ENCODE results near the gene PITPNM3. TPM values are rescaled to one million over a fixed set of nuclear protein-coding genes. Genes with fewer than 3 reads are reported as not detected.
A peak's percentile ranks its signal among the peaks of the same experiment; 100 is the strongest.

PITPNM3 gene
- total and polyA plus RNA-seq, 2 experiments from 2014 or later = 1.5 to 2.0 TPM

GRCh38 chr17:6476076-6476809, 80.1 kb downstream of the PITPNM3 start:
- Histone ChIP-seq H3K9me3 (ENCODE audit: low read depth) (no peaks in the 10 kb centered on the region), H3K4me1 (ENCODE audit: insufficient read depth) (peaks cover 4% of the 10 kb centered on the region), H3K4me3 (no peak overlapping the region), H2AFZ (no peak overlapping the region), H3K9me2 (replicated peaks; ENCODE audit: insufficient read depth) (no peaks in the 10 kb centered on the region), H3K36me3 (replicated peaks; ENCODE audit: insufficient read depth, low read depth) (no peaks in the 10 kb centered on the region), H3K79me2 (no peaks in the 10 kb centered on the region), H3K4me2 (no peak overlapping the region), H3K27ac (no peak overlapping the region), H4K20me1 (ENCODE audit: insufficient read depth, poor library complexity, severe bottlenecking) (no peaks in the 10 kb centered on the region), H3K27me3 (peaks cover 3% of the 10 kb centered on the region)
- no peak for DNase-seq (ENCODE audit: low spot score)
- TF ChIP-seq EZH2phosphoT487 (IDR thresholded peaks at IDR 0.05; ENCODE audit: low read depth, severe bottlenecking, unreplicated experiment) (no peak), EZH2 (IDR thresholded peaks at IDR 0.05; ENCODE audit: borderline replicate concordance) (no peak)
- TF ChIP-seq, protein P1, sequence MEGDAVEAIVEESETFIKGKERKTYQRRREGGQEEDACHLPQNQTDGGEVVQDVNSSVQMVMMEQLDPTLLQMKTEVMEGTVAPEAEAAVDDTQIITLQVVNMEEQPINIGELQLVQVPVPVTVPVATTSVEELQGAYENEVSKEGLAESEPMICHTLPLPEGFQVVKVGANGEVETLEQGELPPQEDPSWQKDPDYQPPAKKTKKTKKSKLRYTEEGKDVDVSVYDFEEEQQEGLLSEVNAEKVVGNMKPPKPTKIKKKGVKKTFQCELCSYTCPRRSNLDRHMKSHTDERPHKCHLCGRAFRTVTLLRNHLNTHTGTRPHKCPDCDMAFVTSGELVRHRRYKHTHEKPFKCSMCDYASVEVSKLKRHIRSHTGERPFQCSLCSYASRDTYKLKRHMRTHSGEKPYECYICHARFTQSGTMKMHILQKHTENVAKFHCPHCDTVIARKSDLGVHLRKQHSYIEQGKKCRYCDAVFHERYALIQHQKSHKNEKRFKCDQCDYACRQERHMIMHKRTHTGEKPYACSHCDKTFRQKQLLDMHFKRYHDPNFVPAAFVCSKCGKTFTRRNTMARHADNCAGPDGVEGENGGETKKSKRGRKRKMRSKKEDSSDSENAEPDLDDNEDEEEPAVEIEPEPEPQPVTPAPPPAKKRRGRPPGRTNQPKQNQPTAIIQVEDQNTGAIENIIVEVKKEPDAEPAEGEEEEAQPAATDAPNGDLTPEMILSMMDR (IDR thresholded peaks at IDR 0.05; ENCODE audit: poor library complexity) = no peak
- 61% methylated on average over 8 of the region's 8 CpGs for WGBS (ENCODE audit: low lambda C conversion rate, missing lambda C conversion rate)

GRCh38 chr17:6475411-6475810, 80.9 kb downstream of the PITPNM3 start:
- Histone ChIP-seq H3K4me2 (no peak overlapping the region), H3K4me1 (ENCODE audit: insufficient read depth) (peaks cover 4% of the 10 kb centered on the region), H3K4me3 (no peak overlapping the region), H2AFZ (no peak overlapping the region), H3K9me2 (replicated peaks; ENCODE audit: insufficient read depth) (no peaks in the 10 kb centered on the region), H3K36me3 (replicated peaks; ENCODE audit: insufficient read depth, low read depth) (no peaks in the 10 kb centered on the region), H4K20me1 (ENCODE audit: insufficient read depth, poor library complexity, severe bottlenecking) (no peaks in the 10 kb centered on the region), H3K9me3 (ENCODE audit: low read depth) (no peaks in the 10 kb centered on the region), H3K27me3 (peaks cover under 1% of the 10 kb centered on the region), H3K27ac (no peak overlapping the region), H3K79me2 (no peaks in the 10 kb centered on the region)
- DNase-seq (ENCODE audit: low spot score) = no peak
- TF ChIP-seq EZH2 (IDR thresholded peaks at IDR 0.05; ENCODE audit: borderline replicate concordance) (no peak), EZH2phosphoT487 (IDR thresholded peaks at IDR 0.05; ENCODE audit: low read depth, severe bottlenecking, unreplicated experiment) (no peak)
- TF ChIP-seq, protein P1 (IDR thresholded peaks at IDR 0.05; ENCODE audit: poor library complexity) = no peak
- 77% methylated on average over 4 of the region's 4 CpGs for whole genome bisulfite sequencing (ENCODE audit: low lambda C conversion rate, missing lambda C conversion rate)

- Histone ChIP-seq H3K9me2 (replicated peaks; ENCODE audit: insufficient read depth) (no peaks in the 10 kb centered on the region), H3K79me2 (no peaks in the 10 kb centered on the region), H3K4me1 (ENCODE audit: insufficient read depth) (peaks cover 4% of the 10 kb centered on the region), H2AFZ (no peak overlapping the region), H3K9me3 (ENCODE audit: low read depth) (no peaks in the 10 kb centered on the region), H3K27ac (no peak overlapping the region), H3K36me3 (replicated peaks; ENCODE audit: insufficient read depth, low read depth) (no peaks in the 10 kb centered on the region), H3K4me2 (no peak overlapping the region), H4K20me1 (ENCODE audit: insufficient read depth, poor library complexity, severe bottlenecking) (no peaks in the 10 kb centered on the region), H3K27me3 (no peaks in the 10 kb centered on the region), H3K4me3 (no peak overlapping the region)
- no peak for TF ChIP-seq EZH2 (IDR thresholded peaks at IDR 0.05; ENCODE audit: borderline replicate concordance)
- TF ChIP-seq EZH2phosphoT487 (IDR thresholded peaks at IDR 0.05; ENCODE audit: low read depth, severe bottlenecking, unreplicated experiment) = no peak
- TF ChIP-seq, protein P1 (IDR thresholded peaks at IDR 0.05; ENCODE audit: poor library complexity) = no peak
- peak; percentile 63 for DNase-seq (ENCODE audit: low spot score)
- WGBS (ENCODE audit: low lambda C conversion rate, missing lambda C conversion rate) = 55% methylated on average over 7 of the region's 7 CpGs
These were observed 81.4 kb downstream of the PITPNM3 start for GRCh38 chr17:6474906-6475305.

Measured in hepatocyte (in vitro differentiated cells).